Measurements from ENCODE around the gene ADAMTS13. TPM values are rescaled to one million over a fixed set of nuclear protein-coding genes. Genes with fewer than 3 reads are reported as not detected.

Gene ADAMTS13
- total RNA-seq, 2 experiments from 2014 or later = 2.2 to 2.6 TPM

GRCh38 chr9:133382507-133383141 lies 39.5 kb upstream of the ADAMTS13 start:
- no peak overlapping the region for H3K27ac ChIP-seq (ENCODE audit: low read depth in 1 of 2, low read length in 2 of 2)
- no peaks in the 10 kb centered on the region for H3K27me3 Mint-ChIP-seq
- no peaks in the 10 kb centered on the region for H3K36me3 Mint-ChIP-seq (ENCODE audit: low read depth)
- no peak overlapping the region for H3K4me3 ChIP-seq (ENCODE audit: low read length)
- ChIA-PET POLR2A (no interaction called here), CTCF (no interaction called here)
- H3K9me3 ChIP-seq (ENCODE audit: control insufficient read depth in 1 of 2, insufficient read depth in 1 of 2, low read length in 2 of 2) = no peaks in the 10 kb centered on the region
- no peak overlapping the region for H3K27ac Mint-ChIP-seq
- no peaks in the 10 kb centered on the region for H3K27me3 ChIP-seq (ENCODE audit: control insufficient read depth in 1 of 2, insufficient read depth in 2 of 2, low read length in 2 of 2)
- H3K4me1 Mint-ChIP-seq (ENCODE audit: low read depth) = no peaks in the 10 kb centered on the region
- intact Hi-C loops (cut with DNase I, micrococcal nuclease) = no loop called here
- no peak for DNase-seq
- H3K4me1 ChIP-seq (ENCODE audit: insufficient read depth, low read length) = no peaks in the 10 kb centered on the region
- no peak for TF ChIP-seq CTCF (IDR thresholded peaks at IDR 0.05)
- no peaks in the 10 kb centered on the region for H3K9me3 Mint-ChIP-seq
- H3K4me3 Mint-ChIP-seq = no peak overlapping the region
- no peak for ATAC-seq (ENCODE audit: poor library complexity)
- no peaks in the 10 kb centered on the region for H3K36me3 ChIP-seq (ENCODE audit: insufficient read depth, low read length)

- intact Hi-C loops (cut with DNase I, micrococcal nuclease) = no loop called here
- Mint-ChIP-seq H3K27ac (no peak overlapping the region), H3K4me3 (no peak overlapping the region), H3K9me3 (no peaks in the 10 kb centered on the region), H3K4me1 (ENCODE audit: low read depth) (no peaks in the 10 kb centered on the region), H3K36me3 (ENCODE audit: low read depth) (no peaks in the 10 kb centered on the region), H3K27me3 (no peaks in the 10 kb centered on the region)
- ChIA-PET CTCF (no interaction called here), POLR2A (no interaction called here)
- Histone ChIP-seq H3K4me3 (ENCODE audit: low read length) (no peak overlapping the region), H3K36me3 (ENCODE audit: insufficient read depth, low read length) (no peaks in the 10 kb centered on the region), H3K9me3 (ENCODE audit: control insufficient read depth in 1 of 2, insufficient read depth in 1 of 2, low read length in 2 of 2) (no peaks in the 10 kb centered on the region), H3K27ac (ENCODE audit: low read depth in 1 of 2, low read length in 2 of 2) (no peak overlapping the region), H3K27me3 (ENCODE audit: control insufficient read depth in 1 of 2, insufficient read depth in 2 of 2, low read length in 2 of 2) (no peaks in the 10 kb centered on the region), H3K4me1 (ENCODE audit: insufficient read depth, low read length) (no peaks in the 10 kb centered on the region)
- no peak for DNase-seq
- ATAC-seq (ENCODE audit: poor library complexity) = no peak
- no peak for TF ChIP-seq CTCF (IDR thresholded peaks at IDR 0.05)
Observed at GRCh38 chr9:133383438-133383837, 38.7 kb upstream of the ADAMTS13 start.

- Histone ChIP-seq H3K27me3 (ENCODE audit: control insufficient read depth in 1 of 2, insufficient read depth in 2 of 2, low read length in 2 of 2) (peaks cover 0 to 2% of the 10 kb centered on the region in 2 experiments), H3K4me3 (ENCODE audit: low read length) (no peak overlapping the region), H3K9me3 (ENCODE audit: control insufficient read depth in 1 of 2, insufficient read depth in 1 of 2, low read length in 2 of 2) (peaks cover 0 to 4% of the 10 kb centered on the region in 2 experiments), H3K36me3 (ENCODE audit: insufficient read depth, low read length) (no peaks in the 10 kb centered on the region), H3K27ac (ENCODE audit: low read depth in 1 of 2, low read length in 2 of 2) (no peak overlapping the region), H3K4me1 (ENCODE audit: insufficient read depth, low read length) (no peaks in the 10 kb centered on the region)
- TF ChIP-seq CTCF (IDR thresholded peaks at IDR 0.05) = no peak
- no peaks in the 10 kb centered on the region for H3K27me3 Mint-ChIP-seq
- H3K27ac Mint-ChIP-seq = no peak overlapping the region
- DNase-seq (no peak), ATAC-seq (ENCODE audit: poor library complexity) (no peak)
- no peaks in the 10 kb centered on the region for H3K9me3 Mint-ChIP-seq
- no peaks in the 10 kb centered on the region for H3K36me3 Mint-ChIP-seq (ENCODE audit: low read depth)
- intact Hi-C loops (cut with DNase I, micrococcal nuclease) = no loop called here
- H3K4me1 Mint-ChIP-seq (ENCODE audit: low read depth) = no peaks in the 10 kb centered on the region
- CTCF ChIA-PET = no interaction called here
- no peak overlapping the region for H3K4me3 Mint-ChIP-seq
- POLR2A ChIA-PET = interaction anchor here (0.8 kb wide), 1 partner anchor 14 kb away, joined by 3 read pairs; no protein-coding TSS in a partner anchor
Observed at GRCh38 chr9:133384736-133385321, 37.3 kb upstream of the ADAMTS13 start.

Data from CD4-positive, alpha-beta T cell (primary cell).